KOPT-K1 (cell line): ENCODE results near the gene ALKBH7.
"Not testable (repeated sequence)": the region's sequence is repeated elsewhere in the genome, so short reads cannot be mapped to it uniquely, and the experiment has no call there.

ENCODE experiments used
- H3K27ac ChIP-seq: fragments of 200-600 bp; sonication (generic); 2 replicates; pipeline ENCODE4 v1.5.1; 2016; ENCODE audit warnings: antibody characterized with exemption, mild to moderate bottlenecking, low read depth, low read length; ENCODE audit not compliant: poor library complexity, severe bottlenecking
- H3K36me3 ChIP-seq: fragments of 200-600 bp; sonication (generic); 2 replicates; pipeline ENCODE4 v1.5.1; 2017; ENCODE audit warnings: antibody characterized with exemption, mild to moderate bottlenecking, low read length, moderate library complexity; ENCODE audit not compliant: insufficient read depth
- H3K9me3 ChIP-seq: fragments of 200-600 bp; sonication (generic); 2 replicates; pipeline ENCODE4 v1.5.1; 2017; ENCODE audit warnings: antibody characterized with exemption, low read length, mild to moderate bottlenecking; ENCODE audit not compliant: insufficient read depth, poor library complexity, severe bottlenecking

ALKBH7 gene

DNA sequence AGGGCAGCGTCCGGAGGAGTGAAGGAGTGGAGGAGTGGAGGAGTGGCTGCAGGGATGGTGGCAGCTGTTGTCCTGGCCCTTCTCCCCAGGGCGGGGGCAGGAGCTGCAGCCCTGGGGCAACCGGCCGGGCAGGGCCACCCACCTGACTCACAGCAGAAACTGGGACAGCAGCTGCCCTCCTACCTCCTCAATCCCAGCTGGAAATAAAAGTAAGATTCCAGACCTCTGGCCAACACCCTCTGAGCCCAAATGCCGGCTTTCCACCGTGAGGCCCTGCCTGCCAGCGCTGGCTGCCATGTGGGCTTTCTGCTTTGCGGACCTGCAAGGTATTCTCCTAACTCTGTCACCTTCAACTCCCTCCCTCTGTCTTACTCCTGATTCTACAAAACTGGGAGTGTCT, 14.6 kb upstream of the ALKBH7 start:
- Histone ChIP-seq H3K27ac (no peak overlapping the region), H3K9me3 (no peaks in the 10 kb centered on the region), H3K36me3 (no peaks in the 10 kb centered on the region)

DNA sequence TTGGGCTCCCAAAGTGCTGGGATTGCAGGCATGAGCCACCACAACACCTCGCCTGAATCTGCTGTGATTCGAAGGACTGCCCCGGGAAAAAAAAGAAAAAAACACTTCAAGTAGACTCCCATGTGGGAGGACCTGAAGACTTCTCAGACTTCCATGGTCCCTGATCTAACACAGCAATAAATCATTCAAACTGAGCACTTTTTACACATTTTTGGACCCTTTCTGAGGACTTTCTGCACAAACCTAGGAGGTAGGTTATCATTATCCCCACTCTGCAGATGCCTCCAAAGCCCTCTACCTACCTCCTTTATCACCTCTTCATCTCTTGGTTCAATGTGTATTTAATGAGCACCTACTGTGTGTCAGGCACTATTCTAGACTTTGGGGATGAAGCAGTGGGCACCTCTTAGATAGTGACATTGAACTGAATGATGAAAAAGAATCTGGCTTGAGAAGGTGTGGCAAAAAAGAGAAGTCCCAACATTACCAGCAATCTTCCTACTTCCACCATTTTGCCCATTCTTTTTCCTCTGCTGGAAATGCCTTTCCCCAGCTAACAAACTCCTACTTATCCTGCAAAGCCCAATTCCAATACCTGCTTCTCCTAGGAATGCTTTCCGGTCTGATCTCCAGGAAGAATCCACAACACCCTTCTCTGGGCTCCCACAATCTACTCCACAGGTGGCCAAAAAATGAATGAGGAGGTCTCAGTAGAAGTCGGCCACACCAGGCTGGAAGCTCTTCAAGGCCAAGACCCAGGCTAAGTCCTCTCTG, 12.8 kb upstream of the ALKBH7 start:
- H3K9me3 ChIP-seq, result no peaks in the 10 kb centered on the region
- H3K27ac ChIP-seq, result no peak overlapping the region
- H3K36me3 ChIP-seq, result peaks cover 13% of the 10 kb centered on the region

DNA sequence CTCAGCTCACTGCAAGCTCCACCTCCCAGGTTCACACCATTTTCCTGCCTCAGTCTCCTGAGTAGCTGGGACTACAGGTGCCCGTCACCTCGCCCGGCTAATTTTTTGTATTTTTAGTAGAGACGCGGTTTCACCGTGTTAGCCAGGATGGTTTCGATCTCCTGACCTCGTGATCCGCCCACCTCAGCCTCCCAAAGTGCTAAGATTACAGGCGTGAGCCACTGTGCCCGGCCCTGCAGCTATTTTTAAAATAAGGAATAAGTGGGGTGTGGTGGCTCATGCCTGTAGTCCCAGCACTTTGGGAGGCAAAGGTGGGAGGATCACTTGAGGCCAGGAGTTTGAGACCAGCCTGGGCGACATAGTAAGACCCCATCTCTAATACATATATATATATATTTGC, 12.1 kb upstream of the ALKBH7 start:
- peaks cover 20% of the 10 kb centered on the region for H3K36me3 ChIP-seq
- not testable (repeated sequence) for H3K27ac ChIP-seq, H3K9me3 ChIP-seq

DNA sequence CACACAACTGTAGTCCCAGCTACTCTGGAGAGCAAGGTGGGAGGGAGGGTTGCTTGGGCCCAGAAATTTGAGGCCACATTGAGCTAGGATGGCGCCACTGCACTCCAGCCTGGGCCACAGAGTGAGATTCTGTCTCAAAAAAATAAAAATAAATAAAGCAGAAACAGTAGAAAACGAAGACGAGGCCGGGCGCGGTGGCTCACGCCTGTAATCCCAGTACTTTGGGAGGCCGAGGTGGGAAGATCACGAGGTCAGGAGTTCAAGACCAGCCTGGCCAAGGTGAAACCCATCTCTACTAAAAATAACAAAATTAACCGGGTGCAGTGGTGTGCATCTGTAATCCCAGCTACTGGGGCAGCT, 11.8 kb upstream of the ALKBH7 start:
- Histone ChIP-seq H3K36me3 (peaks cover 24% of the 10 kb centered on the region), H3K27ac (peak overlapping the region; percentile 92)
- not testable (repeated sequence) for H3K9me3 ChIP-seq

DNA sequence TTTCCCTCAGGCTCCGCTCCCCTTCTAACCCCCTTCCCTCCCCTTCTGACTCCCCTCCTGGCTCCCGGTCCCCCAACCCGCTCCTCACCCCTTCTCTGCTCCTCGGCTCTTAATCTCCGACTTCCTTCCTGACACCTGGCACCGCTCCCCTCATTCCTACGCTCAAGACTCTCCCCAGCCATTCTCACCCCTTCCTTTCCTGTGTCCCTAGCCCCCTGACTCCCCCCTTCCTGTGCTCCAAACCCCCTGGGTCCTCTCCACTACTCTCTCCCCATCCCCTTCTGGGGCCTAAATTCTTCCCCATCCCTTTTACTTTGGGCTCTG, 10.6 kb upstream of the ALKBH7 start:
- peak overlapping the region; percentile 92 for H3K27ac ChIP-seq
- H3K9me3 ChIP-seq, result no peaks in the 10 kb centered on the region
- H3K36me3 ChIP-seq, result peaks cover 36% of the 10 kb centered on the region

DNA sequence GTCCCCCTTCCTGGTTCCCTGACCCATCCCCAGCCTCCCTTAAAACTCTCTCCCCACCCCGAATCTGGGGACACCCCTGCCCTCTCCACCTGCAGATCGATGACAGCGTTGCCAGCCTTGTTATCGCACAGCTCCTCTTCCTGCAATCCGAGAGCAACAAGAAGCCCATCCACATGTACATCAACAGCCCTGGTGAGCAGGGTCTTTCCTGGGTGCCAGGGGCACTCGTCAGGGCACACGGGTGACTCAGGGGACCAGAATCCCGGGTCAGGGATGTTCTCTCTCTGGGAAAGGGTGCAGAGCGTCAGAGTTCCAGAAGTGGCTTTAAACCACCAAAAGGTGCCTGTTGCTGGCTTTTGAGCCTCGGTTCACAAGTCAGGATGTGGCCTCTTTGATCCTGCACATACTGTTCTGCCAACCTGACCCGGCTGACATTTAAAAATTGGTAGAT, 10.2 kb upstream of the ALKBH7 start:
- H3K9me3 ChIP-seq, result no peaks in the 10 kb centered on the region
- H3K36me3 ChIP-seq, result peaks cover 39% of the 10 kb centered on the region
- H3K27ac ChIP-seq, result peak overlapping the region; percentile 92

DNA sequence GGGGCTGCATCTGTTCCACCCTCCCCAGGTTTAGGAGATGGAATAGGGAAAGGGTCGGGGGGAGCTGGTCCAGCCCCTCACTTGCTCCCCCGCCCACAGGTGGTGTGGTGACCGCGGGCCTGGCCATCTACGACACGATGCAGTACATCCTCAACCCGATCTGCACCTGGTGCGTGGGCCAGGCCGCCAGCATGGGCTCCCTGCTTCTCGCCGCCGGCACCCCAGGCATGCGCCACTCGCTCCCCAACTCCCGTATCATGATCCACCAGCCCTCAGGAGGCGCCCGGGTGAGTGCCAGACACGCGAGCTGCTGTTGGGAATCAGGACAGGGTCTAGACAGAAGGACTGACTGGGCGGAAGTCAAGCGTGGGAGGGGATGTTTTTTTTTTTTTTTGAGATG, 8.2 kb upstream of the ALKBH7 start:
- Histone ChIP-seq H3K36me3 (peaks cover 59% of the 10 kb centered on the region), H3K9me3 (no peaks in the 10 kb centered on the region), H3K27ac (no peak overlapping the region)

DNA sequence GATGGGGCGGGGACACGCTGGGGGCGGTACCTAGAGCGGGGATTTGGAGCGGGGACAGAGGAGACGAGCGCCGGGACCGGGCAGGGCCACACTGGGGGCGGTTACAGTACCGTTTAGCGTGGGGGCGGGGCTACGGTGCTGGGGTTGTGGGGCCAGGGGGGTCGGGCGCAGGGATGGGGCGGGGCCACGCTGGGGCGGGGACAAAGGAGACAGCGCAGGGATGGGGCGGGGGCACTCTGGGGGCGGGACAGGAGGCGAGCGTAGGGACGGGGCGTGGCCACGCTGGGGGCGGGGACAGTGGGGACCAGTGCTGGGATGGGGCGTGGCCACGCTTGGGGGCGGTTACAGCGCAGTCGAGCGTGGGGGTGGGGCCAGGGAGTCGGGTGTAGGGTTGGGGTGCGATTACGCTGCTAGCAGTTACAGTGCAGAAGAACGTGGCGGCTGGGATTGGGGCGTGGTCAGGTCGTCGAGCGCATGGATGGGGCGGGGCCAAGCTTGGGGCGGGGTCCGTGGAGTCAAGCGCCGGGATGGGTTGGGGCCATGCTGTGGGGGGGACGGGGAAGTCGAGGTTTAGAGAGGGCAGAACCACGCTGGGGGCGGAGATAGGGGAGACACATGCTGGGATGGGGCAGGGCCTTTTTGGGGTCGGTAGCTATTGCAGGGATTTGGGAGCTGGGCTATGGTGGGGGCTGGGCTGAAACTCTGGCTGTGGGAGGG, 660 bp downstream of the ALKBH7 start:
- peaks cover 22% of the 10 kb centered on the region for H3K36me3 ChIP-seq
- peak overlapping the region; percentile 86 for H3K27ac ChIP-seq
- H3K9me3 ChIP-seq, result no peaks in the 10 kb centered on the region

DNA sequence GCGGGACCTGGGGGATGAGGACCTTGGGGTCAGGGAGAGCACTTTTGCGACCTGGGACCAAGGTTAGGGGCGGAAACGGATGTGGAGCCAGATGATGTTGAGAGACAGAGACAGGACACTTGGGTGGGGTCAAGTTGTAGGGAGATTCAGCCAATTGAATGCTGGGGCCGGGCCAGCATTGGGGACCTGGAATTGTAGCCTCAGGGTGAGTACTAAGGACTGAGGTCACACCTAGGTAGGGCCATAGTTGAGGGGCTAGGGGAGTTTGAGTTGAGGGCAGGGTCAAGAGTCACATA, 1.2 kb downstream of the ALKBH7 start:
- no peaks in the 10 kb centered on the region for H3K9me3 ChIP-seq
- H3K27ac ChIP-seq, result peak overlapping the region; percentile 52
- peaks cover 21% of the 10 kb centered on the region for H3K36me3 ChIP-seq

DNA sequence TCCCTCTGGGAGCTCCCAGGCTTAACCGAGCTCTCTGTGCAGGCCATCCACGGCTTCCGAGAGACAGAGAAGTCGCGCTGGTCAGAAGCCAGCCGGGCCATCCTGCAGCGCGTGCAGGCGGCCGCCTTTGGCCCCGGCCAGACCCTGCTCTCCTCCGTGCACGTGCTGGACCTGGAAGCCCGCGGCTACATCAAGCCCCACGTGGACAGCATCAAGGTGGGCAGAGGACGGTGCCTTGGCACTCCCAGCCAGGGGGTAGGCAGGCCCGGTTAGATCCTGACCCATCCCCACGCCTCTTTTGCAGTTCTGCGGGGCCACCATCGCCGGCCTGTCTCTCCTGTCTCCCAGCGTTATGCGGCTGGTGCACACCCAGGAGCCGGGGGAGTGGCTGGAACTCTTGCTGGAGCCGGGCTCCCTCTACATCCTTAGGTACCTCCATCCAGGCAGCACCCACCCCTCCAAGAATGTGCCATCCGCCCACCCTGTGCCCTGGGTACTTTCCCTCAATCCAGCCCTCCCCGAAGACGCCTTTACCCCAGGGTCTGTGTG, 1.6 kb downstream of the ALKBH7 start:
- Histone ChIP-seq H3K36me3 (peaks cover 21% of the 10 kb centered on the region), H3K9me3 (no peaks in the 10 kb centered on the region), H3K27ac (peak overlapping the region; percentile 52)

DNA sequence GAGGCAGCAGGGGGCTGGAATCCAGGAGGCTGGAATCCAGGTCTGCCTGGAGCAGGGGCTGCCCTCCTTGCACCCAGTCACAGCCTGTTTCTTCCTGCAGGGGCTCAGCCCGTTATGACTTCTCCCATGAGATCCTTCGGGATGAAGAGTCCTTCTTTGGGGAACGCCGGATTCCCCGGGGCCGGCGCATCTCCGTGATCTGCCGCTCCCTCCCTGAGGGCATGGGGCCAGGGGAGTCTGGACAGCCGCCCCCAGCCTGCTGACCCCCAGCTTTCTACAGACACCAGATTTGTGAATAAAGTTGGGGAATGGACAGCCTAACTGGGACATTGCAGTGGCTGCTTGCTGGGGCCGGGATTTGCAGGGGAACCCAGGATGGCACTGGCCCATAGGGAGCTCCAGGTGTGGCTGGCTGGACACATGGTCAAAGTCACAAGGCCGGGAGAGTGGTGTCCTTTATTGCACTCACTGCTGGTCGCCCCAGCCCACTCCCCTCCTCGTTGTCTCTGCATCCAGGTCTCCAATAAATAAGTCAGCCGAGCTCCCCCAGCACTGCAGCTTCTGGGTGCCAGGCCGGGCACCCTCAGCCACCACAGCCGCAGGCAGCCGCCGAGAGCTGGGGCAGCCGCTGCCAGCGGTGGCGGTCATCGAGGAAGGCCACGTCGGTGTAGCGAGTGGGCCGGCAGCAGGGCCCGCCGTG, 2.3 kb downstream of the ALKBH7 start:
- H3K27ac ChIP-seq, result no peak overlapping the region
- peaks cover 24% of the 10 kb centered on the region for H3K36me3 ChIP-seq
- H3K9me3 ChIP-seq, result no peaks in the 10 kb centered on the region

DNA sequence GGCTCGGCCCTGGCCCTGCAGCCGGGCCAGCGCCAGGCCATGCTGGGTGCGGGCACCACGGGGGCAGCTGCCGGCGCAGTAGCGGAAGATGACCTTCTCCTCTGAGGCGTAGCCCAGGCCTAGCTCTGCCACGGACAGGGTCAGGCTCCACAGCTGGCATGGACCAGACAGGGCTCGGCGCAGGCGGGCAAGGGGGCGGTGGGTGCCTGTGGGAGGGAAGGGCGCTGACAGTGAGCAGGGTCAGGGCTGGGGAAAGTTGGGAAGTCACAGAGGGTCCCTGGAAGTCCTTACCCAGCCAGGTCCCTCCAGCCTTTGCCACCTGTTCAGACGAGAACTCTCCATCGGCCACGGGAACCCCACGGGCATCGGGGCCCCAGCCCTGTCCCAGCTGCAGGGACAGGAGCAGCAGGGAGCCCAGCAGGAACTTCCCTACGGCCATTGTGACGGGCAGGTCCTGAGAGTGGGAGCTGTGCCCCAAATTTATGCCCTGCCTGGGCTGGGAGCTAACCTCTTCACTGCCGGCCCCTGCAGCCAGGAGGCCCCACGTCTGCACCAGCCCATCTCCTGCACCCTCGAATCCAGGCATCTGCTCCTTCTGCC, 2.9 kb downstream of the ALKBH7 start, which contains the start of gene PSPN:
PSPN (minus strand) TSS at position 523 of the 600 bp plus-strand sequence; CDS start at position 439, 84 bp downstream.
- Histone ChIP-seq H3K9me3 (no peaks in the 10 kb centered on the region), H3K36me3 (peaks cover 30% of the 10 kb centered on the region), H3K27ac (no peak within 1 kb of the TSS)

DNA sequence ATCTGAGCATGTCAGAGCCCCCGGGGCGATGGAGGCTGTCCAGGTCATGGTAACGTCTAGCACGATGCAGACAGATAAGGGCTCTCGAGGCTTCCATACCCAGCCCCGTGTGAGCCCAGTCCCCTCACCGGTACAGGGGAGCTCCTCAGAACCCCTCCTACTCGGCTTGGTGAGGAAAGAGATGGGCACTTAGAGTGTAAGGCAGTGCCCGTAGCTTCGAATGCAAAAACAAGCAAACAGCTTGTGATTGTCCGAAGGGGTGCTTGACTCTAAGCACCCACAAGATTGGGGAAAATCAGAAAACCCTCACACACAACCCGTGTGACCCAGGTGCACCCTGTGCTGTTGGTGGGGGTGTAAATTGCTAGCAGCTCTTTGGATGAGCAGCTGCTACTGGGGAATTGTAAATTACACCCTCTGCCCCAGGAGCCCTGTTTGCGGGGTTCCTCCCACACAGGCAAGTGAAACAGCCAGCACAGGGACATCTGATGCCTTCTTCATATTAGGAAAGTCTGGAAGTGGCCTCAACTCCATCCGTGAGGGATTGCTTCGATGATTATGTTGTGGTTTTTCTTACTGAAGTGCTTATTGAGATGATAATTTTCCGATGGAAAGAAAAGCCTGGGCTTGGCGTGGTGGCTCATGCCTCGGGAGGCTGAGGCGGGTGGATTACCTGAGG, 4.1 kb downstream of the ALKBH7 start:
- H3K27ac ChIP-seq, result no peak overlapping the region
- H3K36me3 ChIP-seq, result peaks cover 42% of the 10 kb centered on the region
- H3K9me3 ChIP-seq, result no peaks in the 10 kb centered on the region

DNA sequence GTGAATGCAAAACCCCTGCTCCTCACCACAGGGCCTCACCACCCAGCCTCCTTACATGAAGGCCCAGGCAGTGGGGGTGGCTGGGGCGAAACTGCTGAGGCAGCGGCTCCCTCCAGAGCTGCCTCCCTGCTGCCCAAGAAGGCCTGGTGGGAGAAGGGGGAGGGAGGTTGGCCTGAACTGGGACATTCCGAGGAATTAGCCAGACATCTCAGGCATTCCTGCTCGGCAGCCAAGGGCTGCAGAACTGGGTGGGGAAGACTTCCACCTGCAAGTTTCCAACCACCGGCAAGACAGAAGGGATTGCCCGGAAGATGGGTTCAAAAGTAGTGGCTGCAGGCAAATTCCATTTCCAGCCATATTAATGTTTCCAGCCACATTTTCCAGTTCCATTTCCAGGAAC, 5.4 kb downstream of the ALKBH7 start:
- peaks cover 55% of the 10 kb centered on the region for H3K36me3 ChIP-seq
- no peaks in the 10 kb centered on the region for H3K9me3 ChIP-seq
- H3K27ac ChIP-seq, result no peak overlapping the region
